B cell (primary cell): ENCODE measurements around the gene NWD2.

ENCODE experiments used
- CTCF ChIP-seq: fragments of 200-600 bp; IDR thresholded peaks from one replicate; pipeline ENCODE4 v1.8.0; 2022; ENCODE audit warnings: antibody characterized with exemption, mild to moderate bottlenecking
- EZH2 ChIP-seq: IDR thresholded peaks from 2 replicates; pipeline ENCODE4 v1.6.1; 2012; ENCODE audit warnings: borderline replicate concordance, low read depth, mild to moderate bottlenecking, moderate library complexity, low read length; ENCODE audit not compliant: insufficient read depth, poor library complexity, severe bottlenecking

GRCh38 chr4:37481547-37482122 lies 237.1 kb downstream of the NWD2 start:
- TF ChIP-seq EZH2 (no peak), CTCF (no peak)
